PFSK-1 (cell line): Measurements from ENCODE around the gene SASH1.

Experiments
- FOXP2 ChIP-seq: optimal IDR thresholded peaks from 2 replicates; pipeline ENCODE3; 2011; ENCODE audit warnings: borderline replicate concordance, control low read depth, inconsistent platforms; ENCODE audit not compliant: insufficient read depth; ENCODE audit errors: extremely low read length, extremely low read depth
- POLR2AphosphoS5 ChIP-seq: IDR thresholded peaks from 2 replicates; pipeline ENCODE4 v1.6.1; 2012; ENCODE audit warnings: low read depth, mild to moderate bottlenecking, control low read depth, low read length, moderate library complexity
- REST ChIP-seq, 2 experiments: IDR thresholded peaks; 2 replicates each; pipeline versions ENCODE4 v1.6.1 to v1.8.0; 2011 to 2012; ENCODE audit warnings: low read depth in 2 of 2, low read length in 2 of 2, control low read depth in 1 of 2, inconsistent platforms in 1 of 2, mild to moderate bottlenecking in 1 of 2, moderate library complexity in 1 of 2; ENCODE audit not compliant: insufficient read depth in 1 of 2
- SIN3A ChIP-seq: IDR thresholded peaks from 2 replicates; pipeline ENCODE4 v1.6.1; 2012; ENCODE audit warnings: mild to moderate bottlenecking, low read length, moderate library complexity, borderline replicate concordance; ENCODE audit not compliant: insufficient read depth
- TAF1 ChIP-seq: IDR thresholded peaks from 2 replicates; pipeline ENCODE4 v1.6.1; 2012; ENCODE audit warnings: low read length, control low read depth, borderline replicate concordance; ENCODE audit not compliant: insufficient read depth

GRCh38 chr6:148432462-148433195 lies 90.0 kb downstream of the SASH1 start:
- TF ChIP-seq REST (IDR thresholded peaks at IDR 0.05; ENCODE audit: insufficient read depth in 1 of 2, low read depth in 2 of 2, low read length in 2 of 2): no peak
- no peak for TF ChIP-seq TAF1
- TF ChIP-seq POLR2AphosphoS5: no peak
- TF ChIP-seq SIN3A: no peak
- no peak for TF ChIP-seq FOXP2
